ENCODE measurements around the gene TPGS1. TPM values are rescaled to one million over a fixed set of nuclear protein-coding genes. Genes with fewer than 3 reads are reported as not detected.

Gene TPGS1
- total RNA-seq, 1 donor from 2014 or later = 10.8 TPM

DNA sequence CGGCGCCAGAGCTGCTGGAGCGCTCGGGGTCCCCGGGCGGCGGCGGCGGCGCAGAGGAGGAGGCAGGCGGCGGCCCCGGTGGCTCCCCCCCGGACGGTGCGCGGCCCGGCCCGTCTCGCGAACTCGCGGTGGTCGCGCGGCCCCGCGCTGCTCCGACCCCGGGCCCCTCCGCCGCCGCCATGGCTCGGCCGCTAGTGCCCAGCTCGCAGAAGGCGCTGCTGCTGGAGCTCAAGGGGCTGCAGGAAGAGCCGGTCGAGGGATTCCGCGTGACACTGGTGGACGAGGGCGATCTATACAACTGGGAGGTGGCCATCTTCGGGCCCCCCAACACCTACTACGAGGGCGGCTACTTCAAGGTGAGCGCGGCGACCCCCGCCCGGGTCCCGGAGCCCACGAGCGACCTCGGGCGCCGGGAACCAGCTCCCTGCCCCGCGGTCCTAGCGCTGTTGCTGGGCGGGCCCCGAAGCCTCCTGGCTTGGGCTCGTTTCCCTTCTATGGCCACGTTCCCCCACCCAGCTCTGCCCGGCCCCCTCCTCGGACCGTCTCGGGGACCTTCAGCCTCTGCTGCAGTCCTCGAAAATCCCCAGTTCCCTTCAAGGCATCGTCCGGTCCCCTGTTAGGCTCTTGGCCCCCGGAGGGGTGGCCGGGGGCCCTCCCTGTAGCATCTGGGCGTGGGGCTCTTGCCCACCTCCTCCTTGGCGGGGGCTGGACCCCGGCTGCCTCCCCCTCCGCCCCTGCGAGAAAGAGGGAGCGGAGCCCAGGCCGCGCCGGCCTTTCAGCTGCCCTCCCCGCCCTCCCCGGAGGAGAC lies 24.7 kb downstream of the TPGS1 start, which contains the start of gene CDC34:
CDC34 (plus strand) TSS at position 8 of the 808 bp plus-strand sequence; CDS start at position 180, 172 bp downstream.
- no peak for DNase-seq
- intact Hi-C loops (cut with DNase I) = no loop called here
- ATAC-seq (ENCODE audit: poor library complexity) = peak; percentile 7

DNA sequence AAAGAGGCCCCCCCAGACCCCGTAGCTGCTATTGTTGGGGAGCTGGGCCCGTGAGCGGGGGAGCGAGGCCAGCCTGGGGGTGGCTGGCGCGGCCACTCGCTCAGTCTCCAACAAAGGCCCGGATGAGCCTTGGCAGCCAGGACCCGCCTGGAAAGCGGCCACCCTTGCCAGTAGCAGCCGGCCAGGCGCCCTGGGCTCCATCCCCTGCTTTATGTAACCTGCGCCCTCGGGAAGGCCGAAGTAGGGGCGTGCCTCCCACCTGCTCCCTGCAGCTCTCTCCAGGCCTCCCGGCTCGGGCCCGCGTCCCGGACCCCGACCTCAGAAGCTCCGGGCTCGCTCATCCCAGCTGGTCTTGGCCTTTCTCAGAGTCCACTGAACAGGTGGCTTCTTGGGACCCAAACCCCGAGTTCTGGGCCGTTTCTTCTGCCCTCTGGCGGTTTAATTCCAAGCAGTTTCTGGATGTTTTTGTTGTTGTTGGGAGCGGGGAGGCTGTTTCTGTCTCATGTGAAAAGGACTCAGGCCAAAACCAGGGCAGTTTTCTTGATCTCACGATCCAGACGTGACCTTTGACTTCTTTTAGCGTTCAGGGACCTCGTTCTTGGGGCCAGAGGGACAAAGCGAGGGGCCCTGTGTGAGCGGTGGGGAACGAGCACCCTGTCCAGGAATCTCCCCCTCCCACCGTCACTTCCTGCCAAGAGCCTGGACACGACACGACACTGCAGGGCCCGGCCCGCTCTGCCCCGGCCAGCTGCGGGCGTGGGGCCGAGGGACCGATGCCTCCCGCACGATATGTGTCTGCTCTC lies 25.5 kb downstream of the TPGS1 start:
- intact Hi-C loops (cut with DNase I) = no loop called here
- DNase-seq (peak; percentile 92), ATAC-seq (ENCODE audit: poor library complexity) (peak; percentile 68)

DNA sequence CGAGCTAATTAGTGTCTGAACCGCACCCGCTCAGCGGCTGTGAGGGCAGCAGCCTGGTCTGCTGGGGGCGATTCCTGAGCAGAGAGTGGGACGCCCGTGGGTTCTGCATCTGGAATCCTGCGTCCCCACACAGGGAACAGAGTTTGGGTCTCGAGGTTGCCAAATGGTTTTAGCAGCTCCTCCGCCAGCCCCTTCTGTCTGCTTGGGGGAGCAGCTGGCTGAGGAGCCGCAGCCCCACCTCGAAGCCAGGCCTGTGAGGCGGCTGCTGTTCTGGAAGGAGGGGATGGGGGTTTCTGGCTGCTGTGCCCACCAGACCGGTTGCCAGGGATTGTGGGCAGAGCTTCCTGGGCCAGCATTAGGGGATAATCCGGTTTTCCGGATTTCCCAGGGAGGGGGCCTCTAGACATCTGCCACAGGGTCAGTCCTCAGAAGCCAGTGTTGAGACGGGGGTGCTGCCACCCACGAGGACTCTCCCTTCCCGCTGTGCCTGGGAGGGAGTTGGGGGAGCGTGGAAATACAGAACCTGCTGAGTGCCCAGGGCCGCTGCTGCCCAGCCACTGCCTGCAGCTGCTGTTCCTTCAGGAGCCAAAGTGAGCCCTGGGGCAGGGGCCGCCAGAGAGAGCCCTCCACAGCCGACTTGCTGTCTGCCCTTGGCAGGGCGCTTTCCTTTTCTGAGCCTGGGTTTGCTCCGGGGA lies 26.2 kb downstream of the TPGS1 start:
- intact Hi-C loops (cut with DNase I) = no loop called here
- no peak for ATAC-seq (ENCODE audit: poor library complexity)
- no peak for DNase-seq

DNA sequence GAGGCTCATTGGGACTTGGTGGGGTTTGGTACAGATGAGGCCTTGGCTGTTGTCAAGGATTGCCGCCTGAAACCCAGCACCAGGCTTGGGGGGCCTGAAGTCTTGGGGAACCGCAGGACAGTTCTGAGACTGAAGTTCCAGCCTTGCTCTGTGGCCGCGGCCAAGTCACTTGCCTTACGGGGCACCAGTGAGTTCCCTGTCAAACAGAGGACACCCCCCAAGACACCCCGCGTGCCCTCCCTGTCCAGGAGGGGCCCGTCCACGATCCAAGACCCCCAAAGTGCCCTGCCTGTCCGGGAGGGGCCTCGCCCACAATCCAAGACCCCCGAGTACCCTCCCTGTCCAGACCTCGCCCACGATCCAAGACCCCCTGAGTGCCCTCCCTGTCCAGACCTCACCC lies 26.8 kb downstream of the TPGS1 start:
- intact Hi-C loops (cut with DNase I) = no loop called here
- no peak for ATAC-seq (ENCODE audit: poor library complexity)
- no peak for DNase-seq

DNA sequence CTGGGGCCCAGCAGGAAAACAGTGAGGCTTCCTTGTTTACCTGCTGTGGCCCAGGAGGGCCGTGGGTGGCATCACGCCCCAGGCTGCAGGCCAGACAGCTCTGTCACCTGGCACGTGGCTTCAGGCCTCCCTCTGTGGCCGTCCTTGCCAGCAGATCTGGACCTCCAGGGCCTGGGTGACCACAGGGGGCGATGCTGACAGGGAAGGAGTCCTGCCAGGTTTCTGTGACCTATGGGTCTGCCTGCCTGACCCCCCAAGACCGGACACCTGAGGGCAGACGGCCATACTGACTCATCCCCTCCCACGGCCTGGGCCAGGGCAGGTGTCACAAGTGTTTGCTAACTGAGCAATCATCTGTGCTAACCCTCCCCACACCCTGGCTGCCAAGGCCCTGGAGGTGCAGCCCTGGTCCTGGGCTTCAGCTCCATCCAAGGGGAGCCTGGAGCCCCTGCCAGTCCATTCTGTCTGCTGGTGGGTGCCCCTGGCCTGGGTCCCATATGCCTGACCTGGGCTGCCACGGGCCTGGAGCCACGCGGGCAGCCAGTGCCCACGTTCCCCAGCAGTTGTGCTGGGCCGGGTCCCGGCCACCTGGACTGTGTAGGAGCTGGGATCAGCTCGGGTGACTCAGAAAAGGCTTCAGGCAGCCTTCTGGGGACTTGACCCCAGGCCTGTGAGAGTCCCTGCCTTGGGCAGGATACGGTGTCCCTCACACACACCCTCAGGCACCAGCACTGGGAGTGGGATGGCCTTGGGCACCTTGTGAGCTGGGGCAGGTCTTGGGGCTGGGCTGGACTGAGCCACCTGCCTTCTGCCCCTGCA lies 27.9 kb downstream of the TPGS1 start:
- intact Hi-C loops (cut with DNase I) = no loop called here
- ATAC-seq (ENCODE audit: poor library complexity) = no peak

DNA sequence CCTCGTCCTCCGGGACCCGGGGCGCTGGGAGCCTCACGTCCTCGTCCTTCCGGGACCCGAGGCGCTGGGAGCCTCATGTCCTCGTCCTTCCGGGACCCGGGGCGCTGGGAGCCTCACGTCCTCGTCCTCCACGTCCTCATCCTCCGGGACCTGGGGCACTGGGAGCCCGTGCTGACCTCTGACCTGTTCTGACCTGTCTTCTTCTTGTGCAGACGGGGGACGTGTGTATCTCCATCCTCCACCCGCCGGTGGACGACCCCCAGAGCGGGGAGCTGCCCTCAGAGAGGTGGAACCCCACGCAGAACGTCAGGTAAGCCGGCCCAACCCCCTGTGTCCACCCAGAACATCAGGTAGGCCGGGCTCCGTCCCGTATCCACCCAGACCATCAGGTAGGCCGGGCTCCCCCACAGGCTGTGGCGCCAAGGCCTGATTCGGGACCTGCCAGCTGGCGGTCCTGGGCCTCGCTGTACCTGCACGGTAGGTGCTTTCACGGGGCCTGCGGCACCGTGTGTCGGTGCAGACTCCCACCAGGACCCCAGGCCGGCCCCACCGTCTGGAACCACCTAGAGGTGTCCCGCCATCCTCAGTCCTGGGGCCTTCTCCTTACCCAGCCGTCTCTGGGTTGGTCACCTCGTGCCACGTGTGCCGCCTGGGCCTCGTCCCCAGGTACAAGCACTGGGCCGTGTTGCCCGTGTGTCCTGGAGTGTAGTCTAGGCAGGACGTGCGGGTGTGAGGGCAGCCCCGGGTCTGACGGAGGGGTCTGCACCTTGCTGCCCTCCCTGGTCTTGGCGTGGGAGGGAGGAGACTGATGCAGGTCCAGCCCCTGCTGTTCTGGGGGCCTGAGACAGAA lies 29.0 kb downstream of the TPGS1 start:
- no peak for ATAC-seq (ENCODE audit: poor library complexity)
- no peak for DNase-seq
- intact Hi-C loops (cut with DNase I) = no loop called here

More for the DNA sequence above, 27.9 kb downstream of the TPGS1 start:
- no peak for DNase-seq

DNA sequence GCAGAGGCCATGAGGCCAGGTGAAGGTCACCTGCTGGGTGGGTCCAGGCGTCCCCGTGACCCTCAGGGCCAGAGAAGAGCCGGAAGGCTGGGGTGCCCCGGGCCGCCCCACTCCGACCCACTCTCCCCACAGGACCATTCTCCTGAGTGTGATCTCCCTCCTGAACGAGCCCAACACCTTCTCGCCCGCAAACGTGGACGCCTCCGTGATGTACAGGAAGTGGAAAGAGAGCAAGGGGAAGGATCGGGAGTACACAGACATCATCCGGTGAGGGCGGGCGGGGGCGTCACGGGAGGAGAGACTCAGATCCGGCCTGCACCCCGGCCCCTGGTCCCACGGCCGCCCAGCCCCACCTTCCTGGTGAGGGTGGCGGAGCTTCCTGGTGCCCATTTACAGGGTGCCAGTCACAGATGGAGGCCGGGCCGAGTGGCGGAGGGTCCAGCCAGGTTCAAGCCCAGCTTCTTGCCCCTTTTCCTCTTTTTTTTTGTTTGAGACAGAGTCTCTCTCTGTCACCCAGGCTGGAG lies 29.6 kb downstream of the TPGS1 start:
- DNase-seq (no peak), ATAC-seq (ENCODE audit: poor library complexity) (no peak)
- intact Hi-C loops (cut with DNase I) = no loop called here

DNA sequence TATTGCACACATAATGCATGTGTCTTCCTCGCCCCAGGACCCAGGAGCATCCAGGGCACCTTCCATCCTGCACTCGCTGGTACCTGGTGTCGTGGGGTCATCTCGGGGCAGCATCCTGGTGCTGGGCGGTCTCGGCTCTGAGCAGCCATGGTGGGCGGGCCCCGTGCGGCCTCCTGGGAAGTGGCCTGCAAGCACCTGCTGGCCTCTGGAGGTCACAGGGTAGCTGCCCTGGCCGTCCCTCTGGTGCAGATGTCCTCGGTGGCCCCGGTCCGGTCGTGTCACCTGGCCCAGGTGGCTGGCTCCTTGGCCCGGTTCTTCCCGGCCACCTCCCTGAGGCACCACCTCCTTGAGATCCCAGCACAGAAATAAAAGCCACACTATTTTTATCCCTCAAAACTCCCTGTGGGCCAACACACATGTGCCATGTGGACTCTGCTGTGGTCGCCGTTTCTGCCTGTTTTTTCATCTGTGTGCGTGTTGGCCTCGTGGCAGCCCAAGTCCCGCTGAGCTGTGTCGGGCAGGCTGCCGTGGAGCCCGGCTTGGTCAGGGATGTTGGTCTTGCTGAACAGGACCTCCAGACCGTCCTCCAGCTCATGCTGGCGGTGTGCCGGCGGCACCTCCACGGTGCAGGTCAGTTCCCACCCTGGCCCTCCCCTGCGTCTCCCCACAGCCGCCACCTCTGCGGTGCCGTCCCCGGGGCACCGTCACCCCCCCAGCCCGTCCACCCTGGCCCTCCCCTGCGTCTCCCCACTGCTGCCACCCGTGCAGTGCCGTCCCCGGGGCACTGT lies 31.5 kb downstream of the TPGS1 start:
- ATAC-seq (ENCODE audit: poor library complexity) = no peak
- no peak for DNase-seq
- intact Hi-C loops (cut with DNase I) = no loop called here

DNA sequence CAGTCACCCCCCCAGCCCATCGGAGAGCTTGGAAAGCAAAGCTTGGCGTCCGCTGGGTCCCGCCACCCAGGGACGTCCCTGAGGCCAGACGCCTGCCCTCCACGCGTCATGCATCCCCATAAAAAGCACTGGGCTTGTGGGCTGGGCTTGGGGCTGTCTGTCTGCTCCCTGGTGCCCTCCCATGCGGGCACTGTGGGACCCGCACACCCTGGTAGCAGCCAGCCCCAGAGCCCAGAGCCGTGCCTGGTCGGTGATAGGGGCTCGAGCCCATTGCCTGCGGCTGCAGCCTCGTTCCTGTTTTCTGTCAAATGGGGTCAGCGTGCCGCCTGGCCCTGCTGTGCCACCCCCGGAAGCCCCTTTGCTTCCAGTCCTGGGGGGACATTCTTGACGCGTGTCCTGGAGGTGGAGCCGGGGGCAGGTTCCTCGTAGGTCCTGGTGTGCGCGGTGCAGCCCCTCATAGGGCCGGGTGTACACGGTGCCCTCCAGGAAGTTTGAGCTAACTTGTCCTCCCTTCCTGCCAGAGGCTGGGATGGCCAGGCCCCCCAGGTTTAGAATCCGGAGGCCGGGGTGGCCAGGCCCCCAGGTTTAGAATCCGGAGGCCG lies 32.2 kb downstream of the TPGS1 start:
- DNase-seq (no peak), ATAC-seq (ENCODE audit: poor library complexity) (peak; percentile 14)
- intact Hi-C loops (cut with DNase I) = no loop called here

DNA sequence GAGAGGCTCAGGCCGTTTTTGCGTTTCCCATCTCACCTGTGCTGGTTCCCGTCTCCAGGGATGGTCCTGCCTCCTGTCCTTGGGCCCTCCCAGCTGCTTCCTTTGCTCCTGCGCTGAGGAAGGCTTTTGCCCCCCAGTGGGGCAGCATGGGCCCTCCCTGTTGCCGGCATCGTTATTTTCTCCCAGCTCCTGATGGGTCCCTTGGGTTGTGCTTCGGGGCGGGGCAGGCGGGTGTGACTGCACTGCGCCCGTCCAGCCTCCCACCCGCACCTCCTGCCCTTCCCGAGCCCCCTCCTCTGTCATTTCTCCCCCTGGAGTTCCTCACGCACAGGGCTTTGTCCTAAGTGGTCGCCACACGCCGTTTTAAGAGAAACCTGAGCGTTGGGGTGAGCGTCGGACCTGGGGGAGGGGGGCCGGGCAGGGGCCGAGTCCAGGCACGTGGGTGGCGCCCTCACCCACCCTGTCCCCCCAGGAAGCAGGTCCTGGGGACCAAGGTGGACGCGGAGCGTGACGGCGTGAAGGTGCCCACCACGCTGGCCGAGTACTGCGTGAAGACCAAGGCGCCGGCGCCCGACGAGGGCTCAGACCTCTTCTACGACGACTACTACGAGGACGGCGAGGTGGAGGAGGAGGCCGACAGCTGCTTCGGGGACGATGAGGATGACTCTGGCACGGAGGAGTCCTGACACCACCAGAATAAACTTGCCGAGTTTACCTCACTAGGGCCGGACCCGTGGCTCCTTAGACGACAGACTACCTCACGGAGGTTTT lies 33.8 kb downstream of the TPGS1 start:
- DNase-seq = no peak
- intact Hi-C loops (cut with DNase I) = no loop called here
- ATAC-seq (ENCODE audit: poor library complexity) = no peak

DNA sequence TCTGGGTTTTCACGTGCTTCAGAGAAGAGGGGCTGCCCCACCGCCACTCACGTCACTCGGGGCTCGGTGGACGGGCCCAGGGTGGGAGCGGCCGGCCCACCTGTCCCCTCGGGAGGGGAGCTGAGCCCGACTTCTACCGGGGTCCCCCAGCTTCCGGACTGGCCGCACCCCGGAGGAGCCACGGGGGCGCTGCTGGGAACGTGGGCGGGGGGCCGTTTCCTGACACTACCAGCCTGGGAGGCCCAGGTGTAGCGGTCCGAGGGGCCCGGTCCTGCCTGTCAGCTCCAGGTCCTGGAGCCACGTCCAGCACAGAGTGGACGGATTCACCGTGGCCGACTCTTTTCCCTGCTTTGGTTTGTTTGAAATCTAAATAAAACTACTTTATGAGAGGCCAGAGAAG lies 34.4 kb downstream of the TPGS1 start:
- ATAC-seq (ENCODE audit: poor library complexity) (no peak), DNase-seq (no peak)
- intact Hi-C loops (cut with DNase I) = no loop called here

DNA sequence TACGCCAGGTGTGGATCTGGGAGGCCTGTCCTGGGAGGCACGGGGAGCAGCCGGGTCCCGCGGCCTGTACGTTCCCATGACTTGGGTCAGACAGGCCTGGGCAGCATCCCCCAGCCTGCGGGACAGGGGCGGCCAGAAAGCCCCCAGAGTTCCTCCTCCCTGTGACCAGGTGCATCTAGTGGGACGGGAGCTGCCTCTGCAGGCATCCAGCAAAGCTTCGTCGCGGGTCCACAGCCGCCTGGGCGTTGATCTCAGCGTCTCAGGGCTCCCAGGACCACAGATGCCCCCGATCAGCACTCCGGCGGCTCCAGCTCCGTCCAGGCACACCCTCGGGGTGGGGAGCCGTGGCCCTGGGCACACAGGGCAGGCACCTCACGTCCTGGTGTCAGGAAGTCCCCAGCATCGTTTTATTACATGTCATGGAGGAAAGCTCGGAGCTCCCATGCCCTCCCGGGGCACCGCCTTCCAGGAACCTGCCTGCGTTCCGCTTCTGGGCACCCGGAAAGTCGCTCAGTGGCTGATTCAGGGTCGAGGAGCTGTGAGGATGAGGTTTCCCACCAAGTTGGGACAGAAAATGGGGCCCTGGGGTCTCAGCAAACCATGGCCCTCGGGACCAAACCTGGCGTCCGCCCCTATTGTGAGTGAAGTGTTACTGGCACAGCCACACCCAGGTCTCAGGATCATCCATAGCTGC lies 35.0 kb downstream of the TPGS1 start:
- intact Hi-C loops (cut with DNase I) = no loop called here
- no peak for ATAC-seq (ENCODE audit: poor library complexity)
- no peak for DNase-seq

DNA sequence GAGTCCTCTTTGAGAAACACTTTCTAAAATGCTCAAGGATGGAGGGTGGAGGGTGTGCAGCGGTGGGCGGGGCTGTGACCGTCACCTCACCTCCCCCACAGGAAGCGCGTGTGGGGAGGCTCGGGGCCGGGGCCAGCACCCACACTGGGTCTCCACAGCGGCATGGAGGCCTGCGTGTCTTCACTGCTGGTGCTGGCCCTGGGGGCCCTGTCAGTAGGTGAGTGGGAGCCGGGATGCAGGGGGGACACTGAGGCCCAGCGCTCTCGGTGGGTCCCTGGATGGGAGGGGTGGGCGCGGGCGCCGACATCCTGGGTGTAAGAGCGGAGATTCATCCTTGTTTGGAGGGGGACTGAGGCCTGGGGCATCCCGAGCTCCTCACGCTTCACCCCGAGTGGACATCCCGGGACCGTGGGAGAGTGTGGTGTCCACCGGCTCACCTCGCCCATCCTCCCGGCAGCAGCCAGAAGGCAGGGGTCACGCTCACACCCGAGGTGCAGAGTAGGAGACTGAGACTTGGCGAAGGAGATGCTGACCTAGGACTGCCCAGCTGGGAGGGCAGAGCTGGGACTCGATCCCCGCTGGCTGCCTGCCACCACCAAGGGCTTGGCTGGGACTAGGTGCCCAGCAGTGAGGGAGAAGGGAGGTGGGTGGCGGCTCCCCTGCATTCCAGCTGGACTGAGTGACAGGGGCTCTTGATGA lies 36.8 kb downstream of the TPGS1 start, which contains the start of gene GZMM:
GZMM (plus strand) TSS at position 144 of the 699 bp plus-strand sequence; CDS start at position 163, 19 bp downstream.
- ATAC-seq (ENCODE audit: poor library complexity) = peak; percentile 29

DNA sequence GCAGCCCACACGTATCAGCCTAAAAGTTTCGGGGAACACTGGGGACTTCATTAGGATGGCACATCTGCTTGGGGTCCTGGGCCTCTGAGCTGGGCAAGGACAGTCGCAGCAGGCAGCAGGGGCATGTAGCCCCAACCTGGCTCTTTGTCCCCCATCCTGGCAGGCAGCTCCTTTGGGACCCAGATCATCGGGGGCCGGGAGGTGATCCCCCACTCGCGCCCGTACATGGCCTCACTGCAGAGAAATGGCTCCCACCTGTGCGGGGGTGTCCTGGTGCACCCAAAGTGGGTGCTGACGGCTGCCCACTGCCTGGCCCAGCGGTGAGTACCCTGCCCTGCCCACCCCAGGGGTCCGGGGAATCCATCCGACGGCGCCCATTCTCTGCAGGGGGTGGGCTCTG lies 39.8 kb downstream of the TPGS1 start:
- no peak for DNase-seq
- intact Hi-C loops (cut with DNase I) = no loop called here
- no peak for ATAC-seq (ENCODE audit: poor library complexity)

More for the DNA sequence above, 36.8 kb downstream of the TPGS1 start, which contains the start of gene GZMM:
- intact Hi-C loops (cut with DNase I) = no loop called here
- DNase-seq = no peak

All from Right ventricle myocardium superior (tissue), 1 donor.